HuH-7 (cell line): ENCODE results near the gene RNF145.

Source experiments
- DNase-seq: peaks from one replicate; pipeline ENCODE4 v3.0.0; 2011; ENCODE audit warnings: low spot score

Gene RNF145

DNA sequence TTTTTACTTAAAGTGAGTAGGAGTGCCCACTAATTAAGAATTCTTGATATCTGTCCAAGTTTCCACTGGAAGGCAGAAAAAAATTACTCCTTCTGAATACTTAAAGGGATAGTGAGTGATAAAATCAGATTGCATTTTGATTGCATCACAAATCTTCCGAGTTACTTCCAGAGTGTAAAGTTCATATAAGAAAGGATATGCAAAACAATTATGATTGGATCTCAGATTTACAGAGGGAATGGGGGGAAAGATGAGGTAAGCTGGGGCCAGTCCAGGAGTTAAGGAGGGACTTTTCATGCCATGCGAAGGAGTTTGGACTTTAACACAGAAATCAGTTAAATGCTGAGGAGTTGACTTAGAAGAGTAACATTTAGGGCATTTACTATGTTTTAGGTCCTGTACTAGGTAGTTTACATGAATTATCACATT lies 9.3 kb upstream of the RNF145 start:
- DNase-seq = no peak

DNA sequence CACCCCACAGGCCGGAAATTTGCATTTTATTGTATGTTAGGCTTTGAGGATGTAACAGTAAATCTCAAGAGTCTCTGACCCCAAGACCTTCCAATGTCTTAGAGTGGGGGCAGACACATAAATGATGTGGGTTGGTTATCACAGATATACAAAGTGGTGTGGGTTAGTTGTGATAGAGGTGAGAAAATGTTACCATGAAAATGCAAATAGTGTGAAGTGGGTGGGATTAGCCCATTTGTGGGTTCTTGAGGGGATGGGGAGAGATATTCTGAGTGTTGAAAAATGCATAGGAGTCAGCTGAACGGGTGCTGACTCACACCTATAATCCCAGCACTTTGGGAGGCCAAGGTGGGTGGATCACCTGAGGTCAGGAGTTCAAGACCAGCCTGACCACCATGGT lies 7.9 kb upstream of the RNF145 start:
- DNase-seq = no peak

DNA sequence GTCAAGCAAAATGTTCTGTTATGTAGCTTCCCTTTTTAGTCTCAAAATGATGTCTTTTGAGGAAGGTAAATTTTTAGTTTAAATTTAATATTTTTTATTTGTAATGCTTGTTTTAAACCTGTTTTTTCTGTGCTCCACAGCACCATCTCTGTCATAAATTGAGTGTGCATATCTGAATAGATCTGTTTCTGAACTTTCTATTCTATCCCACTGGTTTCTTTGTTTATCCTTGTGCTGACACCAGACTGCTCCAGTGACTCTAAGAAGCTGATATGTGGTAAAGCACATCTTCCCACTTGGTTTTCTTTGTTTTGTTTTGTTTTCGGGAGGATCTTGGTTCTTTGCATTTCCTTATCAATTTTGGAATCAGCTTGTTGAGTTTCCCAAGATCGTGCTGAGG lies 7.1 kb upstream of the RNF145 start:
- DNase-seq = no peak

- no peak for DNase-seq
Observed at GRCh38 chr5:159215886-159216285, 6.5 kb upstream of the RNF145 start.

GRCh38 chr5:159214486-159215271 lies 5.3 kb upstream of the RNF145 start:
- no peak for DNase-seq

- no peak for DNase-seq
Observed at GRCh38 chr5:159212657-159213462, 3.5 kb upstream of the RNF145 start.

DNA sequence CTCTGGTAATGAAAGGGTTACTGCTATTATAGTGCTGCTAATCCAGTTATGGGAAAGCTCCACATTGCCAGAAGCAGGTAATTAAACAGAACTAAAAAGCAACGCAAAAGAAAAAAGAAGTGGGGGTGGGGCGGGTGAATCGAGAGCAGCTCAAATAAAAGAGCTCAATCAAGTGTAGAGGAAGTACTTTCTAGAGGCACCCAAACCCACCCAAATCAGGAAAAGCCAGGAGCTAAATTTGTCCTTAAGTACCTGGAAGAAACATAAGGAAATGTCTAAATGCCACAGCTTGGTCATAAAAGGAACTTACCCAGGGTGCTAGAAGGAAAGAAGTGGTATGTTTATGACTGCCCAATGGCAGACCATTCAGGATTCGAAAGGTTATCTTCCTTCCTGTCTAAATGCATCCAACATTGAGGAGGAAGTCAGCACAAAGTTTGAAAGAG lies 2.4 kb upstream of the RNF145 start:
- DNase-seq = no peak

DNA sequence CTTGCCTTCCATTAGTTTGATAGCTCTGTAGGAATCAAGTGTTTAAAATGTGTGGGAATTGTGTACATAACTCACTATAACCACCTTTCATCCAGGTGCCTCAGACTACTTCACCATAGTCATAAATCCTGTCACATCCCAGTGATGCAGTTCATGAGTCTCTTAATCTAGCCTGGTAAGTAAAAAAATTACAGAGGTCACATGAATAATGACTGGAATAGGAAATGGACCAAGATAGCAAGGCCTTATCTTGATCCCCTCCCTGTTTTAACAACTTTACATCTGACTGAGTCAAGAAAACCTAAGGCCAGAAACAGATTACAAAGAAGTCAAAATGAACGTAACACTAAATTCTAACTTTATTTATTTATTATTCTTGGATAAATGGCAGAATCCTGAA lies 1.5 kb upstream of the RNF145 start:
- no peak for DNase-seq

GRCh38 chr5:159210210-159210661 lies 883 bp upstream of the RNF145 start:
- peak; percentile 59 for DNase-seq

DNA sequence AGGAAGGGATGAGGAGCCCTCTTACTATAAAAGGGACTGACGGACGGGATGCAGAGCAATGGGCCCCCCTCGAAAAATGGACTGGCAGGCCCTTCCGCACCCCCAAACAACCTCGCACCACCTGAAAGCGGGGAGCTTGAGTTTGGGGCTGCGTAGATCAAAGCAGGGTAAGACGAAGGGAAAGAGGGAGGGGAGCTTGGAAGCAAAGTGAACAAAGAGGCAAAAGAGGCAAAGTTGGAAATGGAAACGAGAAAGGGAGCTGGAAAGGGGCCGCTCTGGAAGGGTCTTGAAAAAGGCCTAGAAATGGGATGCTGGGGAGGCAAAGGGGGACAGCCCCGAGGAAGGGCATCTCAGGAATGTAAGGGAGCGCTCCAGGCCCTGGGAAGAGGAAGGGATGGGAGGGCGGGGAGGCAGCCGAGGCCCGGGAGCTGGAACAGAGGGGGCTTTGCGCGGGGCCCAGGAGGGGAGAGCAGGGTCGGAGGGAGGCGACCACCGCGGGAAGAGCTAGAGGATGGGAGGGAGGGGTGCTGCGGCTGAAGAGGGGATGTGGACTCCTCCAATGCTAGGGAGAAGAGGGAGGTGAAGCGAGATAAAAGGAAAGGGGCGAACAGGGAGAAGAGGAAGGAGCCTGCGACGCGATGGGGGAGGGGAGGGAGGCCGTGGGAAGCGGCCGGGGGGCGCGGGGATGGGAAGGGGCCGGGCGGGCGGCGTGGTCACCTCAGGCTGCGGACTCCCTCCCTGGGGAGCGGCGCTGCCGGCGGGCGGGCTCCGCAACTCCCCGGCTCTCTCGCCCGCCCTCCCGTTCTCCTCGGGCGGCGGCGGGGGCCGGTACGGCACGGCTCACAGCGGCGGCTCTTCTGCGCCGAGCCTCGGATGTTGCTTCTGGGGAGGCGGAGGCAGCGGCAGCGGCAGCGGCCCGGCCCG lies 577 bp downstream of the RNF145 start:
- DNase-seq = no peak

GRCh38 chr5:159207686-159208513 lies 1.5 kb downstream of the RNF145 start:
- peak; percentile 66 for DNase-seq

DNA sequence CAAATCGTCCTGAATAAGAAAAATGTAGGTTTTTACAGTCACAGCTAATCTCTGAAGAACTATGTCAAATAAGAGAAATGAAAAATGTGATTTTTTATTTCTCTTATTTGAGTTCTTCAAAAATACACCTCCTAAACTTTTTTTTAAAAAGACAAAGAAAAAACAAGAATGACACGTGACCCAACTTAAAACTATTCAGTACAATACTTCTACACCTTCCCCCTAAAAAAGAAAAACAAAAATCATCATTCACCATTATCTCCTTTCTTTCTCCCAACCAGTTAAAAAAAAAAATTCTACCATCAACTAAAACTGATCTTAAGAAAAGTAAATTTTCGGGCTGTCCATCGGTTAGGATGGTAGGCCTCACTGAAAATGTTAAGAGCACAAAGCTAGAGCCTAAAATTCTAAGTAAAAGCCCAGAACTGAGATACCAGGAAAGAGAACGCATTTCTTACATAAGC lies 2.1 kb downstream of the RNF145 start:
- no peak for DNase-seq

GRCh38 chr5:159206818-159207217 lies 2.5 kb downstream of the RNF145 start:
- no peak for DNase-seq

GRCh38 chr5:159206368-159206767 lies 3.0 kb downstream of the RNF145 start:
- DNase-seq = no peak

GRCh38 chr5:159203351-159203750 lies 6.0 kb downstream of the RNF145 start:
- no peak for DNase-seq

DNA sequence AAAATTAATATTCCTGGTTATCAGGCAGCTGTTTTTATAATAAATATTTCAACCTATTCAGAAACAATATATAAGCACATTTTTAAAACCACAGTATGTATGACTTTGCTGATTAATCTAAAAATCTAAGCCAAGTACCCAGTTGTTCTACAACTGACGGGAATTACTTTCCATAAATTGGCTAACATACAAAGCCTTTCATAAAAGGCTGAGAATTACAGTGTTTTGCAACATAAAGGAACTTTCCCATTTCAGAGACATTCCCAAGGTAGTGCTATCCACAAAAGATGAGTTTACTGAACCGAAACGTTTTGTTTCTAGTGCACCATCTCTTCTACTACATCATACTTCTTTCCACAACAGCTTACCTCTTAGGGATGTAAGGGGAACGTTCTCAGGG lies 7.2 kb downstream of the RNF145 start:
- DNase-seq = no peak

GRCh38 chr5:159199780-159200179 lies 9.6 kb downstream of the RNF145 start:
- no peak for DNase-seq

DNA sequence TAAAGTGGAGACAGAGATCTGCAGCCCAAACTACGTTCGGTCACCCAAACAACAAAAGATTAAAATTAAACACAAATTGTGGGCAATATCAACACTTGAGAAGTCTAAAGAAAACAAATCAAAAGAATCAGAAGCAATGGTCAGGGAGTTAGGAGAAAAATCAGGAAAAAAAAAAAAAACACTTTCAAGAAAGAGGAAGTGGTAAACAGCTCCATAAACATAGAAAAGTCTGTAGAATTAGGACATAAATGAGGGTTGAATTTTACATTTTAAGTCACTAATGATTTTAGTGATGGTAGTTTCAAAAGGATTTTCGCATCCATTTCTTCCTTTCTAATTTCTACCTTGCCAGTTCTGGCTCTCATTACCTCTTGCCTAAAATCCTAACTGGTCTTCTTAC lies 10.1 kb downstream of the RNF145 start:
- no peak for DNase-seq

DNA sequence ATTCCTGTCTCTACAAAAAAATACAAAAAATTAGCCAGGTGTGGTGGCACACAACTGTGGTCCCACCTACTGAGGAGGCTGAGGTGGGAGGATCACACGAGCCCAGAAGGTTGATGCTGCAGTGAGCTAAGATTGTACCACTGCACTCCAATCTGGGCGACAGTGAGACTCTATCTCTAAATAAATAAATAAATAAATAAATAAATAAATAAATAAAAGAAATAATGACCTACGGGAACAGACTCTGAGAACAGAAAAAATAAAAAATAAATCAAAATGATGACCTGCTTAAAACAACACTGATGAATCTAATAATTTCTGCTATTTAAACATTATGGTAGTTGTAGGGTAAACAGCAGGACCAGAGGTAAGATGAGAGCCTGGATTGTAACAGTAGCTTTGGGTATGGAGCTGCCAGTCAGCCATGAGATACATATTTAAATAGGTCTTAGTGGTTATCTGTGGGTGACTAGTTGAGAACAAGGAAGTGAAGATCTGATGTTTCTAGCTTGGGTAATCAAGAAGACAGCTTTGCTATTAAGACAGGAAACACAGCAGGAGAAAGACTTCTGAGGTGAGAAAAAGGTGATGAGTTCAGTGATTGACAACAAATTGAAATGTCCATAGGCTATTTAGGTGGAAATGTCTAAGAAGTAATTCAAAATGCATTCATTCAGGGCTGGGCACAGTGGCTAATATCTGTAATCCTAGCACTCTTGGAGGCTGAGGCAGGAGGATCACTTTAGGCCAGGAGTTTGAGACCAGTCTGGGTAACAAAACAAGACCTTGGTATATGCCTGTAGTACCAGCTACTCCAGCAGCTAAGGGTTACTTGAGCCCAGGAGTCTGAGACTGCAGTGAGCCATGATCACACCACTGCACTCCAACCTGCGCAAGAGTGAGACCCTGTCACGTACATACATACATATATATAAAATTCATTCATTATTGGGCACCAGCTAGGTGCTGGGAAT lies 11.0 kb downstream of the RNF145 start:
- no peak for DNase-seq

- DNase-seq = no peak
Observed at GRCh38 chr5:159195775-159196174, 13.6 kb downstream of the RNF145 start.
